GF-D8 (cell line): ENCODE data around the gene LRRC47.
"Not testable (repeated sequence)": the region's sequence is repeated elsewhere in the genome, so short reads cannot be mapped to it uniquely, and the experiment has no call there.

Source experiments
- DNase-seq: peaks from one replicate; lab custom pipeline; 2025; lab: John Stamatoyannopoulos, UW

Gene LRRC47

GRCh38 chr1:3814771-3815561, 18.7 kb upstream of the LRRC47 start:
- DNase-seq: no peak

DNA sequence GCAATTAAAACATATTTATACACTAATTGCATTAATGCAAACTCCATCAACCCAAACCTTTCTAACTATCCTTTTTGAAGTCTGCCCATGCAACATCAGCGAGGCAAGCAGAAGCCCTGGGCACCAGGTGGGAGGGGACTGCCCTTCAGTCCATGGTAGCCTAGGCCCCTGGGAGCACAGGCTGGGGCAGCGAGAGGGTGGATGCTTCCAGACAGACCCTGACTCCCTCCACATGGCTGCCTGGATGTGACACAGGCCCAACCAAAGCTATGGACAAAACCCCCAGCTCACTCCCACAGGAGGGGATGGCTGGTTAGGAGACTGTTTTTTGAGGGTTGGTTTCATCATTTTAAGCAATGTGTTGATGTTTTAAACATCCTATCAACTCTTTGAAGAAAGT, 17.8 kb upstream of the LRRC47 start:
- DNase-seq: no peak

GRCh38 chr1:3811595-3811911, 15.3 kb upstream of the LRRC47 start:
- DNase-seq: no peak

DNA sequence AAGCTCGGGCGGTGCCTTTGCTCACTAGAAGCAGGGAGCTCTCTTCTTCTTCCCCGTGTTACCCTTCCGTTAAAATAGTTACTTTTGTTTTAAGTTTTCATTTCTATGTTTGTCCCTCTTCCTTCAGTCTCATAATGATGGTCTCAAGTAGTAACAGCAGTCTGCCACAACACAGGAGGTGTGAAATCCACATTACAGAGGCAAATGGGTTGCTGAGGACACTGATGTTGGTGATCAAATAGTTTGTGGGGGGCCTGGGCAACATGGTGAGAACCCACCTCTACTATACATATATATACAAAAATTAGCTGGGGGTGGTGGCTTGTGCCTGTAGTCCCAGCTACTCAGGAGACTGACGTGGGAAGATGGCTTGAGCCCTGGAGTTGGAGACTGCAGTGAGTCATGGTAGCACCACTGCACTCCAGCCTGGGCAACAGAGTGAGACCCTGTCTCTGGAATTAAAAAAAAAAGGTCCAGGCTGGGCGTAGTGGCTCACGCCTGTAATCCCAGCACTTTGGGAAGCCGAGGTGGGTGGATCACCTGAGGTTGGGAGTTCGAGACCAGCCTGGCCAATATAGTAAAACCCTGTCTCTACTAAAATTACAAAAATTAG, 14.0 kb upstream of the LRRC47 start:
- not testable (repeated sequence) for DNase-seq

DNA sequence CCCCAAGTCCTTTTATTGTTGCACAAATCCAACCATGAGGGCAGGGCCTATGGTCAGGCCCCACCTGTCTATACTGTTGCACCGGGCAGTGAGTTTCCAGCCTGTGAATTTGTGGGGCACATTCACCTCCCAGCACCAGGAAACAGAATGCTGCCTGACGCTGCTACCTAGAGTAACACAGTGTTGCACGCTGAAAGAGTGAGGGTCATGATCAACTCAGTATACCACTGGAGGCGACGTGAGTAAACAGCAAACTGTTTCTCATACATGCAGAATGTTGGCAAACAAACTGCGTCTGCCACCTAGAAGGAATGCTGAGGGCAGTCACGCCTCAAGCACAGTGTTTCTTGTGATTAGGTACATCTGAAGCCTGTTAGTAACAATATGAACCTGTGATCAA, 13.4 kb upstream of the LRRC47 start:
- DNase-seq: no peak

DNA sequence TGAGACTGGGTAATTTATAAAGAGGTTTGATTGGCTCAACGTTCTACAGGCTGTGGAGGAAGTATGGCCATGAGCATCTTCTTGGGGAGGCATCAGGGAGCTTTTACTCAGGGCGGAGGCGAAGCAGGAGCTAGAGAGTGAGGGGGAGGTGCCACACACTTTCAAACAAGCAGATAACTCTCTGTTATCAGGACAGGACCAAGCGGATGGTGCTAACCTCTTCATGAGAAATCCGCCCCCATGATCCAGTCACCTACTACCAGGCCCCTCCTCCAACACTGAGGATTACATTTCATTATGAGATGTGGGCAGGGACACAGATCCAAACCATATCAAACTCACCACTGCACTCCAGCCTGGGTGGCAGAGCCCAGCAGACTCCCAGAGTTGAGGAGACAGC, 11.5 kb upstream of the LRRC47 start:
- DNase-seq: no peak

GRCh38 chr1:3805038-3805437, 8.7 kb upstream of the LRRC47 start:
- DNase-seq: no peak

GRCh38 chr1:3804627-3804944, 8.3 kb upstream of the LRRC47 start:
- DNase-seq: not testable (repeated sequence)

DNA sequence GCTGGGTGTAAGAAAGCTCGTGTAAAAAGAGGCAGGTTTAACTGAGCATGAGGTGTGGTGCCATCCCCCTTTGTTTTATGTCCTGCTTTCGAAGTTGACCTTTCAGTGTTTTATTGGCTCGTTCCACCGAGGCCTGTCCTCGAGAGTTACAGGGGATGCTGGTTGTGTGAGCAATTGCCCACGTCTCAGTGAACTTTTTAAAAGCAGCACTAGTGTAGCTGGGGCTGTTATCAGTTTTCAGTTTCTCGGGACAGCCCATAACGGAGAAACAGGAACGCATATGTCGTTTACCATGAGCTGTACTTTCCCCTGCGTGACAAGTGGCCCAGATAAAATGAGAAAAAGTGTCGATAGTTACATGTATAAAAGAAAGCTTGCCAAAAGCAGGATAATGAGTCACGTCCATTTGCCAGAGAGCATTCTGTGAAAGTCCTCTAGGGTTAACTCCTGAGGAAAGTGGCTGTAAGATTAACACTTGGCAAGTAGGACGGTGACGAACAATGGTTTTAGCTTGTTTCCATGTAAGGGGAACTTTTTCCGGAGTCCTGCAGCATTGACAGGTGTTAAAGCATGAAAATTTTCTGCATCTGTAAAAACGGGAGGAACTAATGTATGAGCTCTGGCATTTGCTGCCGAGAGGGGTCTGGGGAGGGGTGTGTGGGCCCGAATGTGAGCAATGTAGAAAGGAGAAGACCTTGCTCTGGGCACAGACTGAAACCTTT, 7.8 kb upstream of the LRRC47 start:
- DNase-seq: no peak

- DNase-seq: not testable (repeated sequence)
These were observed 4.5 kb upstream of the LRRC47 start for GRCh38 chr1:3800795-3801194.

DNA sequence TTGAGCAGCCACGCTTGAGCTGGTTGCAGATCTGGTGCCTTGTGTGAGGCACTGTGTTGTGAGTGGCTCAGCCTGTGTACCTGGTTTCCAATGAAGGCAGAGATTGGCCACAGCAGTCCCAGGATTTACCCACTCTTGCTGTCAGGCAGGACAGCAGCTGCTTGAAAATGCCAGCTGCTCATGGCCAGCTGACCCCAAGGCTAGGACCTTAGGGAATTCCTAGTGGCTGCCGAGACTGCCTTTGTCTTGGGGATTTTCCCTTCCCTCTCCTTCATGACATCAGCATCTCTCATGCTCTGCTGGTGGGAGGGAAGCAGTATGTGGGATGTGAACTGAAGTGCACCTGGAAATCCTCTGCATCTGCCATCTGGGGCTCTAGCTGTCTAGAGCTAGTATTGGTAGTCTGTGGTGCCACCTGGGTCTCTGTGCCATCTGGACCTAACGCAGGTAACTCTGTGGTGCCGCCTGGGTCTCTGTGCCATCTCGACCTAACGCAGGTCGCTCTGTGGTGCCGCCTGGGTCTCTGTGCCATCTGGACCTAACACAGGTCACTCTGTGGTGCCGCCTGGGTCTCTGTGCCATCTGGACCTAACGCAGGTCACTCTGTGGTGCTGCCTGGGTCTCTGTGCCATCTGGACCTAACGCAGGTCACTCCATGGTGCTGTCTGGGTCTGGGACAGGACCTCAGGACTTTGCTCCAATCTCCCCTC, 3.8 kb upstream of the LRRC47 start:
- DNase-seq: no peak

DNA sequence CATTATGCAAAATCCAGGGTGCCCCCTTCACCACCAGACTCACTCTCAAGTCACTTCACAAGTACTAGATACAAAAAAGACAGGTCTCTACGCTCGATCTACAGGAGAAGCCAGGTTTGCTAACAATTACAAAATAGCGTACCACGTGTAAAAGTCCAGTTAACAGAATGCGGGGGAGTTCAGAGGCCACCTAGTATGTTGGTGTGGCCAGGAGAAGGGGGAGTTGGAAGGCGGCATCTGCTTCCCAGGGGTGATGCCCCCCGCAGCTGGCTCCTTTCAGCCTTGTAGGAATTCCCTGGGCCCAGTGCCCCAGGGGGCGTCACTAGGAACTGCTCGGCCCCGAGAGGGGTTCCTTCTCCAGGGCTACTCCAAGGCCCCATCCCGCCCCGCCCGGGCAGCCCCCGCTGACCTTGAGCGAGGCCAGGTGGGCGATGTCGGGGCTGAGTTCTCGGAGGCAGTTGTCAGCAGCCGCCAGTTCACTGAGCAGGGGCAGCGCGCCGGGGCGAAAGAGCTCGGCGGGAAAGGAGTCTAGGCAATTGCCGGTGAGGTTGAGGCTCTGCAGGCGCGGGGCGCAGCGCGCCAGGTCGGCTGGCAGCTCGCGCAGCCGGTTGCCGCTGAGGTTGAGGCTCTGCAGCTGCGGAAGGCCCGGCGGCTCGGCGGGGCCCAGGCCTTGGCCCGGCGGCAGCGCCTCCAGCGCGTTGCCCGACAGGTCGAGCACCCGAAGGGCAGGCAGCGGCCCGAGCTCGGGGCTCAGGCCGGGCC, 664 bp downstream of the LRRC47 start:
- no peak for DNase-seq

GRCh38 chr1:3790952-3791351, 5.3 kb downstream of the LRRC47 start:
- no peak for DNase-seq

DNA sequence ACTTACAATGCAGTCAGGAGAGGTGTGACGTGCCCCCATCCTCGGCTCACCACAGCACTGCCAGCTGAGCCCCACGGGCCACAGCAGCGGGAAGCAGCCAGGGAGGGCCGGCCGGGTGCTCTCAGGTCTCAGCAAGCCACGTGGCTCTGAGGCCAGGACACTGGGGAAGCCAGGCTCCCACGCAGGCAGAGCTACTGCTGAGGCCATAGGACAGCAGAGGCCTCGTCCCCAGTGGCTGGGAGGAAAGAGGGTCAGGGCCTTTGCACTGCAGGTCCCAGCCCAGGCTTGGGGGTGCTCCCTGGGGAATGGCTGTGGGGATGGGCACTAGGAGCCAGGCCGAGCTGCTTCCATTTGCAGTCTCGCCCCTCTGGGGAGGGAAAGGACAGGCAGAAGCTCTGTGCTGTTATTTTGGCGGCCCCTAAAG, 5.8 kb downstream of the LRRC47 start:
- no peak for DNase-seq

GRCh38 chr1:3789421-3790300, 6.6 kb downstream of the LRRC47 start:
- no peak for DNase-seq

GRCh38 chr1:3788756-3789420, 7.4 kb downstream of the LRRC47 start:
- no peak for DNase-seq

DNA sequence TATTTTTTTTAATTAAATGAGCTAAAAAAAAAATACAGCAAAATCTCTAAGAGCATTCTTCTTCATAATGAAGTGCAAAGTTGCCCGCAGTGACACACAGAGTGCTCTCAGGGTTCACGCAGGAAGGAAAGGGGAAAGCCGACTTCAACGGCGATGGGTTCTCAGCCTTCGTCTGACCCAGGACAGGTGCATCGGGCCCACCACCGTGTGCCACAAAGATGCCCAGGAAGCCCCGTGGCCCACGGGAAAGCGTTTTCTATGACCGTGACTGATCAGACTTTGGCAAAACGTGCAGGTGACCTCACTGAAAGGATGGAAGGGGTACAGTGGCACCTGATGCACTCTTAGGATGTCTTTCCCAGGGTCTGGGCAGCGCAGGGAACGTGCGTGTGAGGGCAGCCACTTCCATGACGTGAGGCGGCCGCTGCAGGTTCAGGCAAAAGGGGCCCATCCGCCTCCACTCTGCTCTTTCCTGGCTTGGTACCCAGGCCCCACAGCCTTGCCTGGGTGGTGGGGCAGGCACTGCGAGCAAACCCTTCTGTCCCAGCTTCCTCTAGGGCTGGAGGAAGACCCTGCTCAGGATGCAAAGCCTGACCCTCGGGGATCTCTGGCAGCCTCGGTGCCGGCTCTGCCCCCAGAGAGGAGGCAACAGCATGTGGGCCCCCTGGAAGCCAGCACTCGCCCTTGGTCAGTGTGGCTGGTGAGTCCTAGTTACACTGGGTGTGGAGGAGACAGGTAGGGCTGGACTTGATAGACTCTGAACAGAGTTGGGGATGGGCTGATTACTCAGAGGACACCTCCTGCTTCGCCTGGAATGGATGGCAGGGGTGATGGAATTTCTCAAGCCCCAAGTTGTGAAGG, 8.3 kb downstream of the LRRC47 start:
- no peak for DNase-seq

GRCh38 chr1:3787349-3787715, 9.0 kb downstream of the LRRC47 start:
- no peak for DNase-seq
